ENCODE measurements around the gene PIP5K1A. TPM values are rescaled to one million over a fixed set of nuclear protein-coding genes. Genes with fewer than 3 reads are reported as not detected.
A peak's percentile ranks its signal among the peaks of the same experiment; 100 is the strongest.
"Not testable (repeated sequence)": the region's sequence is repeated elsewhere in the genome, so short reads cannot be mapped to it uniquely, and the experiment has no call there.

Gene PIP5K1A
- total RNA-seq, 1 donor from 2014 or later: 55.9 TPM

DNA sequence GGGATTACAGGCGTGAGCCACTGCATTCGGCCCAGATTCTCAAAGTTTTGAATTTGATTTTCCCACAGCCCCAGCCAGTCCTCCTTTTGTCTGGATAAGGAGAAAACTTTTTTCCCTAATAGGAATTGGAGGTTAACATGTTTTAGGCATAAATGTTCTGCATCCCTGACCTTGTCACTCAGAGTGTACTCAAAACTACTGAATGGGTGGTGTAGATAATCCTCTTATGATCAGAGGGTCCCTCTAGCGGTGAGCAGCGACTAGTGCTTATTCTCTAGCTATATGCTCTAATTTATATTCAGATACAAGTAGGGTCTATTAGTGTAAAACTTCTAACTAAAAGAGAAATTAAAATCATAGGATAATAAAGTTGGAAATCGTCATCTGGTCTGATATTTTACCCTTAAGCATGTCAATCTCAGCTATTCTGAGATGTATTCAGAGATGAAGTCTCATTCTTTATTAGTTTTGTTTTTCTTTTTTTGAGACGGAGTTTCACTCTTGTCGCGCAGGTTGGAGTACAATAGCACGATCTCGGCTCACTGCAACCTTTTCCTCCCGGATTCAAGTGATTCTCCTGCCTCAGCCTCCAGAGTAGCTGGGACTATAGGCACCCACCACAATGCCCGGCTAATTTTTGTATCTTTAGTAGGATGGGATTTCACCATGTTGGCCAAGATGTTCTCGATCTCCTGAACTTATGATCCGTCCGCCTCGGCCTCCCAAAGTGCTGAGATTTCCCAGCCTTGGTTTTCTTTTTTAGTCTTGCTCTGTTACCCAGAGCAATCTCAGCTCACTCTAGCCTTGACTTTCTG lies 53.5 kb downstream of the PIP5K1A start:
- peak; percentile 52 for DNase-seq (ENCODE audit: low spot score)

DNA sequence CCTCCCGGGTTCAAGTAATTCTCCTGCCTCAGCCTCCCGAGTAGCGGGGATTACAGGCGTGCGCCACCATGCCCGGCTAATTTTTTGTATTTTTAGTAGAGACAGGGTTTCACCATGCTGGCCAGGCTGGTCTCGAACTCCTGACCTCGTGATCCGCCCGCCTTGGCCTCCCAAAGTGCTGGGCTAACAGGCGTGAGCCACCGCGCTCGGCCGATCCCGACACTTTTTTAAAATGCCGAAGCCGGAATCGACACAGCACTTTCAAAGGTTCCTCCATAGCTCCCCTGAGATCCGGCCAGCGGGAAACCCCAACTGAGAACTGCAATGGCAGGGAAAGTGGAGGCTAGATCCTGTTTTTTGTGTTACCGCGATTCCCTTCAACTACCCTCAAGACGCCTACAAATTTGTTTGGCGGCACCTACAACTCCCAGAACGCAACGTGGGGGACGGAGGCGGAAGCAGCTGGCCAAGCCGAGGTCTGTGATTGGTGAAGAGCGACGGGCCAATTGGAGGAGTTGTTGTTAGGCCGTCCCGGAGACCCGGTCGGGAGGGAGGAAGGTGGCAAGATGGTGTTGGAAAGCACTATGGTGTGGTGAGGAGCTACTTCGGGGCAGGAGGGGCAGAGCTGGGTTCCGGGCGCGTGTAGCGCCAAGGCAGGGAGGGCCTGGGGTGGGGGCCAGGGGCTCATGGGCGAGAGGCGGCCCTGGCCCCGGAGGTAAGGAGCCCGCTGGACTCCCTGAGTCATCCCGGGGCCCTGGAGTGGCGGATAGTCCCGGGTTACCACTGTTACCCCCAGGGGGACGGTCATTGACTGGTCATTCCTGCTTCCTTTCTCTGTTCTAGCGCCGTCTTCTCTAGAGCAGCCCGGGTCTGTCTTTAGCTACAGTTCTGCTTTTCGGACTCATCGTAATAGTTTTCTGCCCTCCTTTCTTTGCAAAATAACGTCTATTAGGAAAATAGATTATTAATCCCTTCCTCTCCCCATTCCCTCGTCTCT lies 56.2 kb downstream of the PIP5K1A start, which contains the start of gene PSMD4:
Gene PSMD4, plus strand, starts transcription at position 518 of the 997 bp plus-strand sequence. Its CDS starts 49 bp downstream, at position 567.
- DNase-seq (ENCODE audit: low spot score): peak; percentile 97

DNA sequence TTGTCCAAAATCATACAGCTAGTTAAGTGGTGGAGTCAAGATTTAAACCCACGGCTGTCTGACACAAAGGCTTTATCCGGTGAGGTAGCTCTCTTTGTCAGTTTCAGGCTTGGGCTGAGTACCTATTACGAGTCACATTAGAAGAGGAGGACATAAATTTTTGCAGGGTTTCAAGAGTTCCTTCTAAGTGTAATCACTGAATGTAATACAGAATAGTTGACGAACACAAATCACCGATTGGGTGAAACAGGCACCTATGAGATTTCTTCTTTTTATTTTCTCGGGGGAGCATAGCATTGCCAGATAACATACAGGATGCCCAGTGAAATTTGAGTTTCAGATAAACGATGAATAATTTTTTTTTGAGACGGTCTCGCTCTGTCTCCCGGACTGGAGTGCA lies 57.0 kb downstream of the PIP5K1A start:
- no peak for DNase-seq (ENCODE audit: low spot score)

DNA sequence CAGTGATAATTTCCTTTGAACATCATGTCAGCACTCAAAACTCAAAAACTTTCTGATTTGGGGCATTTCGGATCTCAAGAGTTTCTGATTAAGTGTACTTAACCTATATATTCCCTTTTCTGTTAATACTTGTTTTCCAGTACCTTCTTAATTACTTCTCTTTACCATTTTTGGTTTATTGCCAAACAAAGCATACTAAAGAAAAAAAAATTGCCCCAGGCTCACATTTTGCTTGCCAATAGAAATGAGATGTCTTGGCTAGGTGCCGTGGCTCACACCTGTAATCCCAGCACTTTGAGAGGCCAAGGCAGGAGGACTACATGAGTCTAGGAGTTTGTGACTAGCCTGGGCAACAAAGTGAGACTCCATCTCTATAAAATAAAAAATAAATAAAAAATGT lies 61.0 kb downstream of the PIP5K1A start:
- DNase-seq (ENCODE audit: low spot score): no peak

DNA sequence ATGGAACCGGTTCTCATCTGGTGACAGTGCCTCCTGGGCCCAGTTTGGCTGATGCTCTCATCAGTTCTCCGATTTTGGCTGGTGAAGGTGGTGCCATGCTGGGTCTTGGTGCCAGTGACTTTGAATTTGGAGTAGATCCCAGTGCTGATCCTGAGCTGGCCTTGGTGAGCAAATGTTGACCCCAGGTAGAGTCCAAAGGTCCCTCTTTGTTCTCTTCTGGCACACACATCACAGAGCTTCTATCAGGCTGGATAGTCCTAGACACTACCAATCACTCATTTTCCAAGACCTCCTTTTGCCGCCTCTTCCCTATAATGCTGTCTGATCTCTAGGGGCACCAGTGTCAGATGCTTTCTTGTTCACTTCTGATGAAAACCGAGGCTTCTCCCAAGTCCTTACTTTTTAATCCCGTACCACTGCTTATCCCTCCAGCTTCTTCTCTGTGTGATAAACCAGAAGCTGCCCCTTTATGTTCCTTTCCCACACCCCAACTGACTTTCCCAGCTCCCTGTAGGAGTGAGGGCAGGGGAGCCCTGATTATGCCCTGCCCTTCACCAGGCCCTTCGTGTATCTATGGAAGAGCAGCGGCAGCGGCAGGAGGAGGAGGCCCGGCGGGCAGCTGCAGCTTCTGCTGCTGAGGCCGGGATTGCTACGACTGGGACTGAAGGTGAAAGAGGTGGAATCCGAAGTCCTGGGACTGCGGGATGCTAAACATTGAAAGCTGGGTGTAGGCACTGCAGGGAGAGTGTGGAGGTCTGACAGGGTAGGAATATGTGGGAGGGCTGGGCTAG lies 67.3 kb downstream of the PIP5K1A start:
- DNase-seq (ENCODE audit: low spot score): no peak

DNA sequence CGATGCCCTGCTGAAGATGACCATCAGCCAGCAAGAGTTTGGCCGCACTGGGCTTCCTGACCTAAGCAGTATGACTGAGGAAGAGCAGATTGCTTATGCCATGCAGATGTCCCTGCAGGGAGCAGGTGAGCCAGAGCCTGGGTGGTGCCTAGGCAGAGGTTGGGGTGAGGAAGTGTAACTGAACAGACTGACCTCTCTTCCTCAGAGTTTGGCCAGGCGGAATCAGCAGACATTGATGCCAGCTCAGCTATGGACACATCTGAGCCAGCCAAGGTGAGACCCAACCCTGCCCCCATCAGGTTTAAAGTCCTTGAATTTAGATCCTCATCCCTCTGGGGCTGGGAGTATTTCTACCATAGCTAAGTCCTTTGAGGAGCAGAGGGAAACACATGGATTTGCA lies 68.0 kb downstream of the PIP5K1A start:
- no peak for DNase-seq (ENCODE audit: low spot score)

DNA sequence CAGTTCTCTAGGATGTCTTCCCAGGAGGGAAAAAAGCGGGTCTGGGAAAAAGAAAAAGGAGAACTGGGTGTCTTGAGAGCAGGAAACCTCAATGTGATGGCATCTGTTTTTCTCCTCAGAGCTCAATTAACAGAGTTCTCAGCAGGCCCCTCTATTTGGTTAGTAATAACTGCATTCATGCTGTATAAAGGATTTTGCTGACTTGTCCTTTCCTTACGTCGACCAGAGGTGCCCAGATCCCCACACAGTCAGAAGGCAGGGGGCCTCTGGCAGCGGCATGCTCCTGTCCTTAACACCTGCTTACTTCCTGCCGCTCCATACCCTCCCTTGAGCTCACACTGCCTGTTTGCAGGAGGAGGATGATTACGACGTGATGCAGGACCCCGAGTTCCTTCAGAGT lies 68.5 kb downstream of the PIP5K1A start:
- DNase-seq (ENCODE audit: low spot score): no peak

DNA sequence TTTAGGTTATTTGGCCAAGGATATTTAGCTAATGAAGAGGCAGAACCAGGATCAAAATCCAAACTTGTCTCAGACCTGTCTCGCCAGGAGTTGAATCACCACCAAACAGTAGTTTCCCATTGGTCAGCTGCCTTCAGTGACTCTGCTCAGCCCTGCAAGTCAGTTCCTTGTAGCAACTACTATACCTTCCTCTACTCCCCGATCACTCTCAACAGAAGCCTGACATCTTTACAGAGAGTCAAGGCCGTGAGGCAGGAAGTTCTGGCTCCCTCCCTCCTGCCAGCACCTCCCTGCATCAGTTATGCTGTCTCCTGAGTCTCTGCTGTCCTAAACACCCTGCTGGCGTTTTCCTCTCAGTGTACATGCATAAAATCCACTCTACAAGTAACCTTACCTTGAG lies 69.4 kb downstream of the PIP5K1A start:
- DNase-seq (ENCODE audit: low spot score): no peak

DNA sequence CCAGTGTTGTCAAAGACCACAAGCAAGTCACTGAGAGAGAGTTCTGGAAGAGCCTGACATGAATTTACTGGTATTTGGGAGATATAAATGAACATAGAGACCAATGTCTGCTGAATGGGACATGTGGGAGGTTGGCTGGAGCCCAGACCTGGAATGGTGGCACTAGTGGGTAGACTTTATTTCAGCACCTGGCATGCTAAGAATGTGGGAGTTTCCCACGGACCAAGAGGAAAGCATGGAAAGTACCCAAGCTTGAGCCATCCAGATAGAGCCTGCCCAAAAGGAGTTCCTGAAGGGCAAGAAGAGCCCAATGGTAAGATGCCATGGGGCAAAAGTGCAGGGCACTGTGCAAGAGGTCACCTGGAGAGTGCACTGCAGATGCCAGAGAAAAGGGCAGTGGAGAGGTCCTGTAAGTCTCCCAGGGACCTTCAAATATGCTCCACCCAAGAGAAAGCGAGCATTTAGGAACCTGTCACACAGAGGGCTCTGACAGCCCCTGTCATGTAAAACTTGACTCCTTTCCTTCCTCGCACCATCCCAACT lies 75.6 kb downstream of the PIP5K1A start:
- no peak for DNase-seq (ENCODE audit: low spot score)

DNA sequence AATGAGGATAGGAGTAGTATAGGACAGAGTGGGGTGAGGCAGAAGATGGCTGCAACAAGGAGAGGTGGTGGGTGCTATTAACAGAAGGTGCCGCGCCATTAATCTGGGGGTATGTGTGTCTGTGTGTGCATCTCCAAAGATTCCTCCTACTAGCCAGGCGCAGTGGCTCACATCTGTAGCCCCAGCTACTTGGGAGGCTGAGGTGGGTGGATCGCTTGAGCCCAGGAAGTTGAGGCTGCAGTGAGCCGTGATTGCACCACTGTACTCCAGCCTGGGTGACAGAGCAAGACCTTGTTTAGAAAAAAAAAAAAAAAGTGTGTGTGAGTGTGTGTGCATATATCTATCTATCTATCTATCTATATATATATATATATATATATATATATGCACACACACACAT lies 77.0 kb downstream of the PIP5K1A start:
- not testable (repeated sequence) for DNase-seq (ENCODE audit: low spot score)

DNA sequence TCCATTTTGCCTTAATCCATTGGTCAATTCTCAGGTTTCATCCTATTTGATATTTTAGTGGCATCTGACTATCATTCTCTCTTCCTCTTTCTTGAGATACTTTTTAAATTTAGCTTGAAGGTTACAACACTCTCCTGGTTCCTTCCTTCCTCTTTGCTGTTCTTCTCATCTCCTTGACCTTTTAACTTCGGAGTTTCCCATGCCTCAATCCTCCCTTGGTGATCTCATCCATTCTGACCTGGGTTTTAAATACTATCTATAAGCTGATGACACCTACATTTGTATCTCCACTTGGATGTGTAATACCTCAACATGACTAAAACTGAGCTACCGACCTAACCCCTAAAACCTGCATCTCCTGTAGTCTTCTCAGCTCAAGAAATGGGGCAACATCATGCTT lies 78.9 kb downstream of the PIP5K1A start:
- DNase-seq (ENCODE audit: low spot score): no peak

DNA sequence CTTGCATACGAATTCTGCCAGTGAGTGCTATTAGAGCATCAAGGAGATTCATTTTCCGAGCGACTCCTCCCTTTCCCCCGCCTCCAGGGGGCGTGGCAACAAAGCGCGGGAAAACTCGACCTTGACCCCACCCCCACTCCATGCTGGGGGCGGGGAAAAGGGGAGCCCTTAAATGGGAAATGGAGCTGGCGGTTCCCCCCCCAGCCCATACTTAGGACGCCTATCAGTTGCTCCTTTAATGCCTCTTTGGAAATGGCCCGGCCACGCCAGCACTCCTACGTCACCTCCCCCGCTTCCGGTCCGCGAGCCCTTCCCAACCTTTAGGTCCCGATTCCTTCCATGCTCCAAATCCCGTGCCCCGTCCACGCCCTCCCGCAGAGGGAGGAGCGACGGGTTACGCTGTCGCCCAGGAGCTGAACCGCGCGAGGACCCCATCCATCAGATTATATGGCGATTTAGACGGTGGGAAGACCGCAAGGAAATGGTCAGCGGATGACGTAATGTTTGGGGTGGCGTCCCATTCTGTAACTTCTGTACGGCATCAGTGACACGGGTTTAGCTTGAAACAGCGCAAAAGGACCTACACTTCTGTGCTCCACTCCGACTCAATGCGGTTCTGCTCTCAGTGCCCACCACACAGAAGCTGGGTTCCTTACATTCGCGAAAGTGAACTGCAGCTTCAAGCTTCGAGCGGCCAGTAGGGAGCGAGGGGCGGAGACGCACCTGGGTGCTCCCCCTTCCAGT lies 83.0 kb downstream of the PIP5K1A start:
- DNase-seq (ENCODE audit: low spot score): peak; percentile 97

DNA sequence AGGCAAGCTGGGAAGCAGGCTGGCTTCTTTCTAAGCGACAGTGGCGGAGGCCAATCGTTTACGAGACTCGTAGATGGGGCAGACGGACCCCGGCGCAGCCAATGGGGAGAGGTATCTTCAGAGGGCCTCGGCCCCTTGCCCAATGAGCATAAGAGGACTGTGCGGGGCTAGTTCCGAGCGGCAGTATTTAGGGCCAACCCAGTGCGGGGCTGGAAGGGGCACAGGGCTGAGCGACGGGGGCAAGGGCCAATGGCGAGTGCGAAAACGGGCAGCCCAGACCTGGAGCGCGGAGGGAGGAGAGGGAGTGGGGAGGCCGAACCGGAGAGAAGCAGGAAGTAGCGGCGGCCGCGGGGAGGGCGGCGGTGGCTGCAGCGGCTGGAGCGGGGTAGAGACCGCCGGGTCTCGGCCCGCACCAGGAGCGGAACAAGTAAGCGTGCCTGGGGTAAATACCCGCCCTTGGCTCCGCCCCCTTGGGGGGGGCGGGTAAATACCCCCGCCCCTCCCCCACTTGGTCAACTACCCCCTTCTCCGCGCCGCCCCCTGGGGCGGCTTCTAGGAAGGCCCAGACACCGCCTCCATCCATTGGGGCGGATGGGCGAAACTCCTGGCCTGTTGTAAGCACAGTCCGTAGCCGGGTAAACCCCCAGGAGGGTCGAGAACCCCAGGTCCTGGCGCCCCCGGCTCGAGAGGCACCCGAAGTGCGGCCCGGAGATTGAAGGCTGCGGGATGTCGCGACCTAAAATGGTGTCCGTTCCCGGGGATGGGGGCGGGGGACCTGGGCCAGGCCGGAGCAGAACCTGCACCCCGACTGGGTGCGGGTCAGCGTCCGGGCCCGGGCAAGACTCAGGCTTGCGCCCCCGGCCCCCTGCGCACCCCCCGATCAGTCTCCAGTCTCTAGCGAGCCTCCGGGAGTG lies 83.9 kb downstream of the PIP5K1A start, which contains the start of gene ZNF687:
Gene ZNF687, plus strand, starts transcription at position 331 of the 914 bp plus-strand sequence. CDS start 3,993 bp downstream, outside the sequence.
- DNase-seq (ENCODE audit: low spot score): peak; percentile 100

DNA sequence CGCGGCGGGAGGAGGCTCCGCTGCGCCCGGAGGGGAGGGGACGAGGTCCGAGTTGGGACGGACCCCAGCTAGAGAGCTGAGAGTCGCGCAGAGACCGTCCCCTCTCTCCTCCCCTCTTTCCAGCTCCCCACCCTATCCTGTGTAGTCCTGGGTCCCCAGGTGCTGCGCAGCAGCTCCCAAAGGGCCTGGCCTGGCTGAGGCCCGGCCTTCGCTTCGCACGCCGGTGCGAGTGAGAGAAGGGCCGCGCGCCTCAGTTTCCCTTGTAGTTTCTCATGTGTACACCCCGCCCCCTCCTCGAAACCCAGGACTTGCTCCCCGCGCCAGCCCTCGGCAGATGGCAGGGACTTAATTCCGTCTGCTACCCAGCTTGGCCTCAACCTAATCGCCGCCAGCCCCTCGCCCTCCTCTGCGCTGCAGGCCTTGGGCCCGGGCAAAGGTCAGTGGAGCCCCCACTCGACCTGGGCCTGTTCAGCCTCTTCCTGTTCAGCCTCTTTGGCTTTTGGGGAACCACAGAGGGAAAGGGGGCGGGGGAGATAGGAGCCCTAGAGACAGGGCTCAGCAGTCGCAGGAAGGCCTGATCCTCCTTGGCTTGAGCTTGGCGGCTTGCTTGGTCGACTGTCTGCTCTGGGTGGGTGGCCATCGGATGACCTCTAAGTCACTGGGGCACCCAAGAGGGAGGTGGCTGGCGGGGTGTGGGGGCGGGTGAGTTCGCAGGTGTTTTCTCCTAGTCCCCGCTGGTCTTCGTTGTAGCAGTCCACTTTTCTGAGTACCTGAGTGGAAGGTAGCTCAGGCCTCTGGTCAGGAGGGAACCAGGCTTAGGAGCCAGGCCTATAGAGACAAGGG lies 84.8 kb downstream of the PIP5K1A start:
- no peak for DNase-seq (ENCODE audit: low spot score)

DNA sequence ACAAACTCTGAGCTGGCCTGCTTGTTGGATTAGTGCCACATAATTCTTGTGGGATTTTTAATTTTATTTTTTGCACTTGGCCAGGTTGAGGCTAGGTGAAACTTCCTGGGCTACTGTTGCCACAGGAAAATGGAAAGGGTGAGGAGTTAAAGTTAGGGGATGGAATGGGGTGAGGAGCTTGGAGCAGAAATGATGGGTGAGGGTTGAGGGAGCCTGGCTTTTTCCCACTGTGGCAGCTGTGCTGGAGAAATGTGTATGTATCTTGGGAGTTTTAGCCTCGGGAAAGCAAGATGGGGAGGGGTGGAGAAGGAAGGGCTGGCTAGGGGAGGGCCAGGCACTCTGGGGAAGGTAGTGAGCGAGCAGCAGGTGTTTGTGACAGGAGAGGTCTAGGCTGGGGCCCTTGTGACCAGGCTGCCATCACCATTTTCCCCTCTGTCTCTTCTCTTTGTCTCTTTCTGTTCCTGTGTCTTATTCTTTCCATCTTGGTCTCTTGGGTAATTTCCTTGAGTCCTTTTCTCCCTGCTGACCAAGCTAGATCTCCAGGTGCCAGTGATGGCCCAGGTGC lies 85.7 kb downstream of the PIP5K1A start:
- DNase-seq (ENCODE audit: low spot score): no peak

DNA sequence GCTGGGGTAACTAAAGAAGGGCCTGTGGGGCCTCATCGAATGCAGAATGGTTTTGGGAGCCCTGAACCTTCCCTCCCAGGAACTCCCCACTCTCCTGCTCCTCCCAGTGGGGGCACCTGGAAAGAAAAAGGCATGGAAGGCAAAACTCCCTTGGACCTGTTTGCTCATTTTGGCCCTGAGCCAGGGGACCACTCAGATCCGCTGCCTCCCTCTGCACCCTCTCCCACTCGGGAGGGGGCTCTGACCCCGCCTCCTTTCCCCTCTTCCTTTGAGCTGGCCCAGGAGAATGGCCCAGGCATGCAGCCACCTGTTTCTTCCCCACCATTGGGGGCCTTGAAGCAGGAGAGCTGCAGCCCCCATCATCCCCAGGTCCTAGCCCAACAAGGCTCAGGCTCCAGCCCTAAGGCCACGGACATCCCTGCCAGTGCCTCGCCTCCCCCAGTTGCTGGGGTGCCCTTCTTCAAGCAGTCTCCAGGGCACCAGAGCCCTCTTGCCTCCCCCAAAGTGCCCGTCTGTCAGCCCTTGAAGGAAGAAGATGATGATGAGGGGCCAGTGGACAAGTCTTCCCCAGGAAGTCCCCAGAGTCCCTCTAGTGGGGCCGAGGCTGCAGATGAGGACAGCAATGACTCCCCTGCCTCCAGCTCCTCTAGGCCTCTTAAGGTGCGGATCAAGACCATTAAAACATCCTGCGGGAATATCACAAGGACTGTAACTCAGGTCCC lies 88.4 kb downstream of the PIP5K1A start:
- DNase-seq (ENCODE audit: low spot score): no peak

DNA sequence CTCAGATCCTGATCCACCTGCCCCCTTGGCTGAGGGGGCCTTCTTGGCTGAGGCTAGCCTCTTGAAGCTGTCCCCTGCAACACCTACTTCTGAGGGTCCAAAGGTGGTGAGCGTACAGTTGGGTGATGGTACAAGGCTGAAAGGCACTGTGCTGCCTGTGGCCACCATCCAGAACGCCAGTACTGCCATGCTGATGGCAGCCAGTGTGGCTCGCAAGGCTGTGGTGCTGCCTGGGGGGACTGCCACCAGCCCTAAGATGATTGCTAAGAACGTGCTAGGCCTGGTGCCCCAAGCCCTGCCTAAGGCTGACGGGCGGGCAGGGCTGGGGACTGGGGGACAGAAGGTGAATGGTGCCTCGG lies 89.0 kb downstream of the PIP5K1A start:
- DNase-seq (ENCODE audit: low spot score): no peak

Measured in ureter (tissue), 1 donor.